Astrocyte (in vitro differentiated cells and primary cell): ENCODE data around the gene PAX5. TPM values are rescaled to one million over a fixed set of nuclear protein-coding genes. Genes with fewer than 3 reads are reported as not detected.

Source experiments
- DNase-seq: peaks from one replicate; pipeline ENCODE4 v3.0.0-alpha.2; 2010; ENCODE audit warnings: low read depth
- FAIRE-seq: peaks from 2 replicates; lab custom pipeline; 2011; peaks lifted over from hg19 to GRCh38; lab: Jason Lieb, UNC
- H2AFZ ChIP-seq: 2 replicates; pipeline ENCODE4 v1.6.0; 2012; ENCODE audit warnings: low read depth, low read length, inconsistent platforms
- H3K27ac ChIP-seq: 2 replicates; pipeline ENCODE4 v1.5.1; 2011; ENCODE audit warnings: low read depth, low read length, inconsistent platforms
- H3K27me3 ChIP-seq: 2 replicates; pipeline ENCODE4 v1.6.0; 2011; ENCODE audit warnings: low read length, inconsistent platforms; ENCODE audit not compliant: insufficient read depth
- H3K36me3 ChIP-seq: 2 replicates; pipeline ENCODE4 v1.5.1; 2011; ENCODE audit warnings: low read length, inconsistent platforms; ENCODE audit not compliant: insufficient read depth
- H3K4me1 ChIP-seq: 2 replicates; pipeline ENCODE4 v1.5.1; 2011; ENCODE audit warnings: low read length, inconsistent platforms; ENCODE audit not compliant: insufficient read depth
- H3K4me2 ChIP-seq: 2 replicates; pipeline ENCODE4 v1.6.0; 2012; ENCODE audit warnings: low read length, inconsistent platforms
- H3K4me3 ChIP-seq: 2 replicates; pipeline ENCODE4 v1.5.1; 2011; ENCODE audit warnings: low read depth, mild to moderate bottlenecking, low read length, inconsistent platforms; ENCODE audit not compliant: insufficient read depth
- H3K79me2 ChIP-seq: 2 replicates; pipeline ENCODE4 v1.6.0; 2012; ENCODE audit warnings: mild to moderate bottlenecking, low read length, inconsistent platforms; ENCODE audit not compliant: insufficient read depth
- H3K9ac ChIP-seq: 2 replicates; pipeline ENCODE4 v1.6.0; 2012; ENCODE audit warnings: mild to moderate bottlenecking, low read length, inconsistent platforms
- H3K9me3 ChIP-seq: 2 replicates; pipeline ENCODE4 v1.5.1; 2012; ENCODE audit warnings: low read depth, mild to moderate bottlenecking, low read length, inconsistent platforms; ENCODE audit not compliant: insufficient read depth
- H4K20me1 ChIP-seq: 2 replicates; pipeline ENCODE4 v1.6.0; 2012; ENCODE audit warnings: low read length, inconsistent platforms; ENCODE audit not compliant: insufficient read depth
- H3K27ac Mint-ChIP-seq: one replicate; pipeline ENCODE4 v1.8.0; 2021; ENCODE audit warnings: mild to moderate bottlenecking, mixed read lengths; ENCODE audit not compliant: unreplicated experiment
- H3K27me3 Mint-ChIP-seq: one replicate; pipeline ENCODE4 v1.8.0; 2021; ENCODE audit warnings: low read depth, mixed read lengths; ENCODE audit not compliant: unreplicated experiment
- H3K36me3 Mint-ChIP-seq: one replicate; pipeline ENCODE4 v1.8.0; 2021; ENCODE audit warnings: low read depth, mixed read lengths; ENCODE audit not compliant: unreplicated experiment
- H3K4me1 Mint-ChIP-seq: one replicate; pipeline ENCODE4 v1.8.0; 2021; ENCODE audit warnings: low read depth, mixed read lengths; ENCODE audit not compliant: unreplicated experiment
- H3K4me3 Mint-ChIP-seq: one replicate; pipeline ENCODE4 v1.8.0; 2021; ENCODE audit warnings: mild to moderate bottlenecking, moderate library complexity, mixed read lengths; ENCODE audit not compliant: unreplicated experiment
- H3K9me3 Mint-ChIP-seq: one replicate; pipeline ENCODE4 v1.8.0; 2021; ENCODE audit warnings: mild to moderate bottlenecking, mixed read lengths; ENCODE audit not compliant: unreplicated experiment
- EZH2 ChIP-seq: IDR thresholded peaks from 2 replicates; pipeline ENCODE4 v1.6.1; 2012; ENCODE audit warnings: mild to moderate bottlenecking, low read length, inconsistent platforms; ENCODE audit not compliant: insufficient read depth
- total RNA-seq: library from RNA; stranded (reverse); gene quantifications from 2 replicates; pipeline ENCODE4 v1.2.1, GENCODE V29; 2021
- TF ChIP-seq, protein P1 (sequence below): IDR thresholded peaks from 2 replicates; pipeline ENCODE4 v1.5.1; 2011; ENCODE audit warnings: low read depth, mild to moderate bottlenecking, inconsistent platforms, low read length, moderate library complexity; ENCODE audit not compliant: insufficient read depth

Gene PAX5
- total RNA-seq, 1 donor from 2014 or later: not detected

DNA sequence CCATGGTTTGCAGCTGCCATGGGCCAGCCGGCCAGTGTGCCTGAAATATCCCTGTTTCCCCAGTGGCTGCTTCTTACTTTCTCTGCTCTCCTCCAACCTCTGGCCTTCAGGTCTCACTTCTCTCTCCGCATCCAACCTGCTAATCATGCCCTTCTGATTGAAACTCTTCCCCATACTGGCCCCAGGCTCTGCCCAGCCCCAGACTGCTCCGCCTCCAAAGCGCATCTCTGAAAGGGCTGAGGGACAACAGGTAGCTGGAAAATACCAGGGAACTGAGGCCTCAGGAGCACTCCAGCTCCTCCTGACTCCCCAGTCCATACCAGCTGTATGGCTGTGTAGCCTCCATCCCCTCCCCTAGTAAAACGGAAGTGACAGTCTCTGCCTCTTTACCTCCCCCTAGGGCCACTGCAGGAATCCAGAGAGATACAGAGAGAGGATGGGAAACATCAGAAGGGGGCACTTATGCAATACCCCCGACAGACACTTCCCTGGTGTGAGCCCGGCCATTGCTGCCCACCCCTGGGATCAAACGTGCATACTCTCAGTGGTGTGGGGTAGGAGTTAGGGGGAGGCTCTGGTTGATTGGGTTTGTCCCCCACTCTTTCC is 34.2 kb downstream of the PAX5 start:
- Mint-ChIP-seq H3K27ac (no peak overlapping the region), H3K9me3 (peaks cover 3% of the 10 kb centered on the region), H3K27me3 (peaks cover 61% of the 10 kb centered on the region), H3K4me3 (no peak overlapping the region), H3K4me1 (peaks cover 17% of the 10 kb centered on the region), H3K36me3 (no peaks in the 10 kb centered on the region)
- TF ChIP-seq, protein P1, sequence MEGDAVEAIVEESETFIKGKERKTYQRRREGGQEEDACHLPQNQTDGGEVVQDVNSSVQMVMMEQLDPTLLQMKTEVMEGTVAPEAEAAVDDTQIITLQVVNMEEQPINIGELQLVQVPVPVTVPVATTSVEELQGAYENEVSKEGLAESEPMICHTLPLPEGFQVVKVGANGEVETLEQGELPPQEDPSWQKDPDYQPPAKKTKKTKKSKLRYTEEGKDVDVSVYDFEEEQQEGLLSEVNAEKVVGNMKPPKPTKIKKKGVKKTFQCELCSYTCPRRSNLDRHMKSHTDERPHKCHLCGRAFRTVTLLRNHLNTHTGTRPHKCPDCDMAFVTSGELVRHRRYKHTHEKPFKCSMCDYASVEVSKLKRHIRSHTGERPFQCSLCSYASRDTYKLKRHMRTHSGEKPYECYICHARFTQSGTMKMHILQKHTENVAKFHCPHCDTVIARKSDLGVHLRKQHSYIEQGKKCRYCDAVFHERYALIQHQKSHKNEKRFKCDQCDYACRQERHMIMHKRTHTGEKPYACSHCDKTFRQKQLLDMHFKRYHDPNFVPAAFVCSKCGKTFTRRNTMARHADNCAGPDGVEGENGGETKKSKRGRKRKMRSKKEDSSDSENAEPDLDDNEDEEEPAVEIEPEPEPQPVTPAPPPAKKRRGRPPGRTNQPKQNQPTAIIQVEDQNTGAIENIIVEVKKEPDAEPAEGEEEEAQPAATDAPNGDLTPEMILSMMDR: no peak
- no peak for TF ChIP-seq EZH2
- Histone ChIP-seq H3K4me3 (no peak overlapping the region), H3K36me3 (no peaks in the 10 kb centered on the region), H3K9ac (no peak overlapping the region), H3K9me3 (no peaks in the 10 kb centered on the region), H3K4me1 (no peaks in the 10 kb centered on the region), H3K79me2 (no peaks in the 10 kb centered on the region), H3K4me2 (no peak overlapping the region), H3K27me3 (peaks cover 59% of the 10 kb centered on the region), H4K20me1 (no peaks in the 10 kb centered on the region), H2AFZ (no peak overlapping the region), H3K27ac (no peak overlapping the region)
- no peak for DNase-seq
- FAIRE-seq: no peak

DNA sequence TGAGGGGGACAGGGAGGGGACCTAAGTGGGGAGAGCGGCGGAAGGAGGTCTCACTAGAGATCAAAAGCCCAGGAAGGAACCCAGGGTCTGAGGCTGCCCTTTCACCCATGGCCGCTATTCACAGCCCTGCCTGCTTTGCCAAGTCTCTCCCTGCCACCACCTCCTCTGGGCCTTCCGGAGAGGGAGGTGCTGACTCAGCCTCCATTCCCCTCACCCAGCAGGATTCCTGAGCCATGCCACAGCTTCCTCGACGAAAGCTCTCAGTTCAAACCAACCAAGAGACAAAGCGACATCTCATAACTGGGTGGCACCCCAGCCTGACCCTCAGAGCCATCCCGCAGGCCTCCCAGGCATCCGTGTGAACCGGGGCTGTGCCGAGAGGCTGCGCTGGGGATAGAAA is 36.7 kb downstream of the PAX5 start:
- H3K4me3 Mint-ChIP-seq: no peak overlapping the region
- Histone ChIP-seq H3K9ac (no peak overlapping the region), H3K9me3 (no peaks in the 10 kb centered on the region), H2AFZ (peak overlapping the region; percentile 40), H3K4me2 (no peak overlapping the region), H4K20me1 (no peaks in the 10 kb centered on the region), H3K4me3 (no peak overlapping the region), H3K79me2 (no peaks in the 10 kb centered on the region), H3K4me1 (no peaks in the 10 kb centered on the region), H3K27ac (no peak overlapping the region), H3K36me3 (no peaks in the 10 kb centered on the region), H3K27me3 (peaks cover 43% of the 10 kb centered on the region)
- H3K4me1 Mint-ChIP-seq: peaks cover 17% of the 10 kb centered on the region
- TF ChIP-seq, protein P1: no peak
- TF ChIP-seq EZH2: no peak
- H3K9me3 Mint-ChIP-seq: peaks cover 3% of the 10 kb centered on the region
- H3K27me3 Mint-ChIP-seq: peaks cover 50% of the 10 kb centered on the region
- peak overlapping the region; percentile 41 for H3K27ac Mint-ChIP-seq
- no peaks in the 10 kb centered on the region for H3K36me3 Mint-ChIP-seq
- no peak for FAIRE-seq
- DNase-seq: peak; percentile 20

DNA sequence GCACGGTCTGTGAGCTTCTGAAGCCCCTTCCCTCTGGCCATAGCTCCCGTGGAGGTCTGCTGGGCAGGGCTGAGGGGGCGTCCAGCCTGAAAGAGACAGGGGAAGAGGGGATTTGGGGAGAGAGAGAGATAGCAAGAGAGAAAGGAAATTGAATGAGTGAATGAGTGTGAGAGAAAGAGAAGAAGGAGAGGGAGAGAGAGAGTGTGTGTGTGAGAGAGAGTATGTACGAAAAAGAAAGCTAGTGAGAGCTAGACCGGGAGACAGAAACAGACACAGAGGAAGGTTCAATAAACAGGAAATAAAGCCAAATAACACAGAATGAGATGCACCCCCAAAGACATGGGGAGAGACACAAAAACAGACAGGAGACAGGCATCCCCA is 37.4 kb downstream of the PAX5 start:
- Mint-ChIP-seq H3K27me3 (peaks cover 45% of the 10 kb centered on the region), H3K9me3 (peaks cover 5% of the 10 kb centered on the region), H3K36me3 (peaks cover under 1% of the 10 kb centered on the region), H3K4me3 (no peak overlapping the region), H3K27ac (peak overlapping the region; percentile 28), H3K4me1 (peaks cover 24% of the 10 kb centered on the region)
- TF ChIP-seq, protein P1: no peak
- no peak for TF ChIP-seq EZH2
- H3K36me3 ChIP-seq: no peaks in the 10 kb centered on the region
- DNase-seq (no peak), FAIRE-seq (no peak)
- peak overlapping the region; percentile 76 for H3K4me2 ChIP-seq
- no peaks in the 10 kb centered on the region for H3K4me1 ChIP-seq
- no peaks in the 10 kb centered on the region for H4K20me1 ChIP-seq
- no peaks in the 10 kb centered on the region for H3K79me2 ChIP-seq
- H2AFZ ChIP-seq: no peak overlapping the region
- H3K9me3 ChIP-seq: peaks cover under 1% of the 10 kb centered on the region
- peaks cover 41% of the 10 kb centered on the region for H3K27me3 ChIP-seq
- no peak overlapping the region for H3K4me3 ChIP-seq
- H3K9ac ChIP-seq: no peak overlapping the region
- H3K27ac ChIP-seq: no peak overlapping the region
